Colonic mucosa (tissue), 4 donors: ENCODE results near the gene UGT1A10. TPM values are rescaled to one million over a fixed set of nuclear protein-coding genes. Genes with fewer than 3 reads are reported as not detected.

Source experiments
- DNase-seq: peaks from one replicate; pipeline ENCODE4 v3.0.0-alpha.2; 2020
- H3K27ac ChIP-seq: fragments of 200-600 bp; one replicate; pipeline ENCODE4 v1.8.0; 2021
- H3K27me3 ChIP-seq: fragments of 200-600 bp; one replicate; pipeline ENCODE4 v1.8.0; 2021
- H3K36me3 ChIP-seq: fragments of 200-600 bp; one replicate; pipeline ENCODE4 v1.8.0; 2021
- H3K4me1 ChIP-seq: fragments of 200-600 bp; one replicate; pipeline ENCODE4 v1.8.0; 2021; ENCODE audit warnings: mild to moderate bottlenecking
- H3K4me3 ChIP-seq: fragments of 200-600 bp; one replicate; pipeline ENCODE4 v1.8.0; 2021
- H3K9ac ChIP-seq, 2 donors: one replicate each; pipeline ENCODE4 v1.7.0; 2013; ENCODE audit warnings: control low read depth in 2 of 2, low read depth in 2 of 2, low read length in 2 of 2
- H3K9me3 ChIP-seq: fragments of 200-600 bp; one replicate; pipeline ENCODE4 v1.8.0; 2021
- intact Hi-C: fragments of 100-400 bp; cut with DNase I; formaldehyde crosslinking; loops from one replicate; pipeline ENCODE4 v1.14.1; 2022
- total RNA-seq, 2 donors: library from RNA; stranded (reverse); fragmentation: NEBNext Ultra II Directional in 1 of 2; extraction: Animal tissue kit (Norgen Biotek cat#: 25700) in 1 of 2; gene quantifications; one replicate each; pipeline ENCODE4 v1.2.1, GENCODE V29; 2021
- TF ChIP-seq, protein P1 (sequence below): fragments of 200-600 bp; IDR thresholded peaks from one replicate; pipeline ENCODE4 v1.8.0; 2022; ENCODE audit warnings: antibody characterized with exemption, mild to moderate bottlenecking
- donor health status: healthy.
- donor health status: DM: no; HTN: no; CAD: no.
- donor health status: DM: no; HTN: no; CAD: no.

Gene UGT1A10
- total RNA-seq, 2 donors from 2014 or later = 45.2 to 82.9 TPM

DNA sequence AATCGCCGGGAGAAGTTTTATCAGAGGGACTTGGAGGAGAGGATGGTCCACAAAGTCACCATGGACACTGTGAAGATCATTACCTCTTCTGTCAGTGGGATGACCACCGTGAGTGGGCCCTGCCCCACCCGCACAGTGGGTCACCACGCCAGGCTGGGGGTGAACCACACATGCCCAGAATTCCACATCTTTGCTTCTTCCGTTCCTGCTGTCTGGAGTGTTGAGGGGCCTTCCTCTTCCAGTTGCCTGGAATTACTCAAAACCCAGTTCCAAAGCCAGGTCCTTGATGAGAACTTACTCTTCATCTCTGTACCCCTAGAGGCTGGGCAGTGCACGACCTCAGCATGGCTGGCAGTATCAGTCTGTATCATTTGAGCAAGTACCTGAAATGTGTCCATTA lies 164.0 kb downstream of the UGT1A10 start:
- H3K4me3 ChIP-seq = no peak overlapping the region
- no peak overlapping the region for H3K27ac ChIP-seq
- H3K9ac ChIP-seq = no peak overlapping the region
- H3K9me3 ChIP-seq = no peaks in the 10 kb centered on the region
- no peak for DNase-seq
- H3K27me3 ChIP-seq = no peaks in the 10 kb centered on the region
- H3K36me3 ChIP-seq = no peaks in the 10 kb centered on the region
- H3K4me1 ChIP-seq = no peaks in the 10 kb centered on the region
- intact Hi-C loops = no loop called here
- TF ChIP-seq, protein P1, sequence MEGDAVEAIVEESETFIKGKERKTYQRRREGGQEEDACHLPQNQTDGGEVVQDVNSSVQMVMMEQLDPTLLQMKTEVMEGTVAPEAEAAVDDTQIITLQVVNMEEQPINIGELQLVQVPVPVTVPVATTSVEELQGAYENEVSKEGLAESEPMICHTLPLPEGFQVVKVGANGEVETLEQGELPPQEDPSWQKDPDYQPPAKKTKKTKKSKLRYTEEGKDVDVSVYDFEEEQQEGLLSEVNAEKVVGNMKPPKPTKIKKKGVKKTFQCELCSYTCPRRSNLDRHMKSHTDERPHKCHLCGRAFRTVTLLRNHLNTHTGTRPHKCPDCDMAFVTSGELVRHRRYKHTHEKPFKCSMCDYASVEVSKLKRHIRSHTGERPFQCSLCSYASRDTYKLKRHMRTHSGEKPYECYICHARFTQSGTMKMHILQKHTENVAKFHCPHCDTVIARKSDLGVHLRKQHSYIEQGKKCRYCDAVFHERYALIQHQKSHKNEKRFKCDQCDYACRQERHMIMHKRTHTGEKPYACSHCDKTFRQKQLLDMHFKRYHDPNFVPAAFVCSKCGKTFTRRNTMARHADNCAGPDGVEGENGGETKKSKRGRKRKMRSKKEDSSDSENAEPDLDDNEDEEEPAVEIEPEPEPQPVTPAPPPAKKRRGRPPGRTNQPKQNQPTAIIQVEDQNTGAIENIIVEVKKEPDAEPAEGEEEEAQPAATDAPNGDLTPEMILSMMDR = no peak

- intact Hi-C loops = no loop called here
- H3K36me3 ChIP-seq = no peaks in the 10 kb centered on the region
- no peak overlapping the region for H3K27ac ChIP-seq
- H3K27me3 ChIP-seq = no peaks in the 10 kb centered on the region
- H3K9ac ChIP-seq = no peak overlapping the region
- TF ChIP-seq, protein P1 = no peak
- no peak for DNase-seq
- H3K4me3 ChIP-seq = no peak overlapping the region
- no peaks in the 10 kb centered on the region for H3K9me3 ChIP-seq
- H3K4me1 ChIP-seq = no peaks in the 10 kb centered on the region
These were observed 165.3 kb downstream of the UGT1A10 start for GRCh38 chr2:233801357-233802131.

DNA sequence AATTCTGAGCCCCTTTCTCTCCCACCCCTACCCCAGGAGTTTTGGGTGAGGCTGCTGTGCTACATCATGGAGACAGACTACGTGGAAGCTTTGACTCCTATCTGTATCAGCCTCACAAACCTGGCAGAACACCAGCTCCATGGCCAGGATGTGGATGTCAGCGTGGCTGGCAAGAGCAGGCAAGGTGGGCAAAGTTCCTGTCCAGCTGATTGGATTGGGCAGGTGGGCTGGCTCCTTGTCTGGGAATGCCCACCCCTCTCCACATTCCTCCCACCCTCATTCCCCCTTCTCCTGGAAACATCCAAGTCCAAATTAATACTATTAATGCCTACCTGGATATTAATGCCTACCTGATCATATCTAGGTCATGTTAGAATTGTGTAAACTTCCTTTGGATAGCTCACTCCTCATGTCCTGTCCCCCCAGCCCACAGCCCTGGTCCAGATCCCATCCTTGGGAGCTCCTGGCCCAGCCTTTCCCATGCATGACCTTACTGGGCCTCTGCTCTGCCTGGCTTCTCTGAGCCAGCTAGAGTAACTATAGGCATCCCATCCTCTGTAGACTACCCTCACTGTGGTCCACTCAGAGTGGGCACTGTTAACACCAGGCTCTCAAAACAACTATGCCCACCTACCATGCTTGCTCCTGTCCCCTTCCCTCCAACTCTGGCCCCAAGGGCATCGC lies 166.0 kb downstream of the UGT1A10 start:
- Histone ChIP-seq H3K9ac (no peak overlapping the region), H3K4me1 (no peaks in the 10 kb centered on the region), H3K36me3 (no peaks in the 10 kb centered on the region), H3K4me3 (no peak overlapping the region), H3K9me3 (no peaks in the 10 kb centered on the region), H3K27ac (no peak overlapping the region), H3K27me3 (no peaks in the 10 kb centered on the region)
- DNase-seq = peak; percentile 12
- intact Hi-C loops = no loop called here
- TF ChIP-seq, protein P1 = no peak

GRCh38 chr2:233803292-233803911 lies 167.2 kb downstream of the UGT1A10 start:
- DNase-seq = peak; percentile 6
- Histone ChIP-seq H3K27ac (no peak overlapping the region), H3K27me3 (no peaks in the 10 kb centered on the region), H3K9me3 (no peaks in the 10 kb centered on the region), H3K36me3 (no peaks in the 10 kb centered on the region), H3K4me3 (no peak overlapping the region), H3K4me1 (no peaks in the 10 kb centered on the region), H3K9ac (no peak overlapping the region)
- TF ChIP-seq, protein P1 = no peak
- intact Hi-C loops = no loop called here

DNA sequence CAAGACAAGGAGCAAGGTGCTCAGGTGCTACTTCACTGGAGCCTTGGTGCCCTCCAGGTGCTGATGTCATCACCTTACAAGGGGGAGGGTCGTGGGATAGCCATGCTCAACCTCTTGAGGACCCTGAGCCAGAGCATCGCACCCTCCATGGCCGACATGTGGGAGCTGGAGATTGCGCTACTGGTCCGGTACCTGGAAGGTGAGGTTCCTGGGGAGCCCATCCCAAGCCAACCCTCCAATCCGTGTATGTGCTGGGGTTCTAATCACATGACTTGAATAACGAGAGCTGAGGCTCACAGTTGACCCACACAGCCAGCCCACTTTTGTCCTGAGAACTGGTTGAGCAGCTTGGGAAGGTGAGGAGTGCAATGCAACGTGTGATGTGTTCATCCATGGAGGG lies 167.7 kb downstream of the UGT1A10 start:
- DNase-seq = peak; percentile 5
- H3K27ac ChIP-seq = no peak overlapping the region
- TF ChIP-seq, protein P1 = no peak
- no peak overlapping the region for H3K4me3 ChIP-seq
- no peaks in the 10 kb centered on the region for H3K4me1 ChIP-seq
- no peaks in the 10 kb centered on the region for H3K36me3 ChIP-seq
- H3K27me3 ChIP-seq = no peaks in the 10 kb centered on the region
- no peak overlapping the region for H3K9ac ChIP-seq
- intact Hi-C loops = no loop called here
- no peaks in the 10 kb centered on the region for H3K9me3 ChIP-seq
